ENCODE measurements around the gene HCAR3. TPM values are rescaled to one million over a fixed set of nuclear protein-coding genes. Genes with fewer than 3 reads are reported as not detected.
A peak's percentile ranks its signal among the peaks of the same experiment; 100 is the strongest.
"Not testable (repeated sequence)": the region's sequence is repeated elsewhere in the genome, so short reads cannot be mapped to it uniquely, and the experiment has no call there.

The HCAR3 gene
- total and polyA plus RNA-seq, 8 donors: 0.37 to 8.3 (median 1.8) TPM; not detected in 3

- TF ChIP-seq EP300 (IDR thresholded peaks at IDR 0.05) (no peak), POLR2A (IDR thresholded peaks at IDR 0.05) (peak in 1 of 4 donors; percentile 66), POLR2AphosphoS5 (IDR thresholded peaks at IDR 0.05) (peak; percentile 20 to 97 (median 92)), CTCF (IDR thresholded peaks at IDR 0.05) (peak in 5 of 7 experiments; percentile 66 to 99 (median 81))
- intact Hi-C loops (cut with DNase I; ENCODE audit: low total_unique reads): loop anchor here (5.0 kb wide), 1 partner anchor 105 kb away; no protein-coding TSS in a partner anchor
- H3K36me3 ChIP-seq: peaks cover 14 to 41% (median 35%) of the 10 kb centered on the region in 4 donors
These were observed 36.1 kb upstream of the HCAR3 start, which contains the start of gene DENR for GRCh38 chr12:122752464-122753318. TSS of gene DENR (plus strand) at chr12:122752824. CDS start at chr12:122753702, 878 bp downstream.

GRCh38 chr12:122750781-122751515 lies 34.3 kb upstream of the HCAR3 start:
- not testable (repeated sequence) for H3K4me3 ChIP-seq, DNase-seq, H3K27ac ChIP-seq, H3K27me3 ChIP-seq, H3K9me3 ChIP-seq
- H3K36me3 ChIP-seq: peaks cover 9 to 24% (median 18%) of the 10 kb centered on the region in 4 donors
- H3K4me1 ChIP-seq: peaks cover 12 to 28% (median 22%) of the 10 kb centered on the region in 4 donors
- intact Hi-C loops (cut with DNase I; ENCODE audit: low total_unique reads): loop anchor here (5.0 kb wide), 1 partner anchor 104 kb away; no protein-coding TSS in a partner anchor
- 75 to 84% (median 82%) methylated on average over 17 of the region's 17 CpGs for WGBS, 5 donors

More at GRCh38 chr12:122752464-122753318, 36.1 kb upstream of the HCAR3 start, which contains the start of gene DENR:
- no peaks in the 10 kb centered on the region for H3K9me3 ChIP-seq
- peak; percentile 99 for DNase-seq
- H3K4me3 ChIP-seq: peak within 1 kb of the TSS; percentile 69 to 93 (median 82)
- H3K4me1 ChIP-seq: peaks cover 12 to 40% (median 22%) of the 10 kb centered on the region in 4 donors
- no peaks in the 10 kb centered on the region for H3K27me3 ChIP-seq
- 0% methylated on average over 52 to 73 of the region's 73 CpGs for WGBS, 5 donors
- peak within 1 kb of the TSS; percentile 78 to 89 (median 85) for H3K27ac ChIP-seq

GRCh38 chr12:122749569-122750332 lies 33.1 kb upstream of the HCAR3 start:
- WGBS, 5 donors: 58 to 73% (median 72%) methylated on average over 6 of the region's 6 CpGs

More at GRCh38 chr12:122749569-122750332, 33.1 kb upstream of the HCAR3 start:
- H3K36me3 ChIP-seq: peaks cover 0 to 12% (median 6%) of the 10 kb centered on the region in 4 donors
- TF ChIP-seq EP300 (IDR thresholded peaks at IDR 0.05): no peak
- no peak for TF ChIP-seq CTCF (IDR thresholded peaks at IDR 0.05)
- TF ChIP-seq POLR2AphosphoS5 (IDR thresholded peaks at IDR 0.05): no peak
- TF ChIP-seq POLR2A (IDR thresholded peaks at IDR 0.05): no peak
- H3K27me3 ChIP-seq: no peaks in the 10 kb centered on the region
- H3K27ac ChIP-seq: no peak overlapping the region
- H3K4me3 ChIP-seq: no peak overlapping the region
- H3K9me3 ChIP-seq: no peaks in the 10 kb centered on the region
- intact Hi-C loops (cut with DNase I; ENCODE audit: low total_unique reads): loop anchor here (5.0 kb wide), 1 partner anchor 102 kb away; no protein-coding TSS in a partner anchor
- H3K4me1 ChIP-seq: peaks cover 12 to 24% (median 22%) of the 10 kb centered on the region in 4 donors
- DNase-seq: no peak

Measured in stomach (tissue), 9 donors.